ENCODE data around the gene ASB18.

The ASB18 gene

DNA sequence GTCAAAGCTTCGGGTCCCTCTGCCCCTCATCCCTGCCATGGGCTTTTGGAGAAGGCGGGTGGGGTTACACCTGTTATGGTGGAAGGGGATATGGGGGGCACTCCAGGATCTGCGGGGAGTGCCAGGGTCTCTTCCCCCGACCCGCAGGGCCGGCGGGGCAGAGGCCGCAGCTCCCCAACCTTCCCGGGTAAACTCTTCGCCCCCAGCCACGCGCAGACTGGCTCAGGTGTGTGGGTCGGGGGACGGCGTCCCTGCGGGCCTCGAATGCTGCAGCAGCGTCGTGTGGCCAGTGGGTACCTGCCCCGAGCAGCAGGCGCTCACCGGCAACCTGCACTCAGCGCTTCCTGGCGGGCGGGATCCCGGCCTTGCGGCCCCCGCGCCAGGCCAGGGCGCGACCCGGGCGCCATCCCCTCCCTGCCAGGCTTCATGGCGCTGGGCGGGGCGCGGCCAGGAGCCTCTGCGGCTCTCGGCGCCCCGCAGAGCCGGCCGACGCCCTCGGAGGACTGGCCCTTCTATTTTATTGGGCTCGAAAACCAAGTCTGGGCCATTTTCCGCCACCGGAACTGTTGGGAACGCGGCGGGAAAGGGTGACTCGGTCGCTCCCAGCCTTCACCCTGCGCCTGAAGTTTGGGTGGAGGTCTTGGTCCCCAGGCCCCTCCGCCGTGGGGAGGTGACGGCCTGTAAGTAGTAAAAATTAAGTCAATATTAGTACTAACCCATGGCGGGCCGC, 100.6 kb downstream of the ASB18 start:
- DNase-seq (ENCODE audit: low read depth): no peak
- TF ChIP-seq, protein P1, sequence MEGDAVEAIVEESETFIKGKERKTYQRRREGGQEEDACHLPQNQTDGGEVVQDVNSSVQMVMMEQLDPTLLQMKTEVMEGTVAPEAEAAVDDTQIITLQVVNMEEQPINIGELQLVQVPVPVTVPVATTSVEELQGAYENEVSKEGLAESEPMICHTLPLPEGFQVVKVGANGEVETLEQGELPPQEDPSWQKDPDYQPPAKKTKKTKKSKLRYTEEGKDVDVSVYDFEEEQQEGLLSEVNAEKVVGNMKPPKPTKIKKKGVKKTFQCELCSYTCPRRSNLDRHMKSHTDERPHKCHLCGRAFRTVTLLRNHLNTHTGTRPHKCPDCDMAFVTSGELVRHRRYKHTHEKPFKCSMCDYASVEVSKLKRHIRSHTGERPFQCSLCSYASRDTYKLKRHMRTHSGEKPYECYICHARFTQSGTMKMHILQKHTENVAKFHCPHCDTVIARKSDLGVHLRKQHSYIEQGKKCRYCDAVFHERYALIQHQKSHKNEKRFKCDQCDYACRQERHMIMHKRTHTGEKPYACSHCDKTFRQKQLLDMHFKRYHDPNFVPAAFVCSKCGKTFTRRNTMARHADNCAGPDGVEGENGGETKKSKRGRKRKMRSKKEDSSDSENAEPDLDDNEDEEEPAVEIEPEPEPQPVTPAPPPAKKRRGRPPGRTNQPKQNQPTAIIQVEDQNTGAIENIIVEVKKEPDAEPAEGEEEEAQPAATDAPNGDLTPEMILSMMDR (IDR thresholded peaks at IDR 0.05; ENCODE audit: control insufficient read depth, insufficient read depth, low read depth, low read length, missing control alignments): no peak
- peak overlapping the region; percentile 0 for H3K4me3 ChIP-seq (ENCODE audit: control insufficient read depth, low read depth, low read length)

DNA sequence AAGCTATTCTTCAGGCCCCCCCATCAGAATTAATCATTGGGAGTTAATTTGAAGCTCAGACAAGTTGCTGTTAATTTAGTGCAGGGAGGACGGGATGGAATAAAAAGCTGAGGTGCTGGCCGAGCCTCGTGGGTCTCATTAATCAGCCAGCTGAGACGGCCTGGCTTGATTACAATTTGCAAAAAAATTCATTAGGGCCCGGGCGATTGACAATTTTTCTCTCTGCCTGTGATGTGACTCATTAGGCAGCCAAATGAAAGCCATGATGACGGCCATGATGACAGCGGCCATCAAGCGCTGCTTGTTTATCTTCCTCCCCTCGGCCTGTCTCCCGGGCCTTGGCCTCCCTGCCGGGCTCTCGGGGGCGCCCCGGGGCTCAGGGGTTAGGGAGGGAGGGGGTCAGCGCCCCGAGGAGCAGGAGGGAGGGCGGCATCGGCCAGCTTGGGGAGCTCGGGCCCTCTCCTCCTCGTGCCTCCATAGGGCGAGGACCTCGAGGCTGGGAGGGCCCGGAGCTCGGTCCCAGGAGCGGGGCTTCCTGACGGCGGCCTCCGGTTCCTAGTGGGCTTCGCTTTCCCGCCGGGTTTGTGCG, 101.2 kb downstream of the ASB18 start:
- H3K4me3 ChIP-seq (ENCODE audit: control insufficient read depth, low read depth, low read length): no peak overlapping the region
- DNase-seq (ENCODE audit: low read depth): no peak
- TF ChIP-seq, protein P1 (IDR thresholded peaks at IDR 0.05; ENCODE audit: control insufficient read depth, insufficient read depth, low read depth, low read length, missing control alignments): no peak

DNA sequence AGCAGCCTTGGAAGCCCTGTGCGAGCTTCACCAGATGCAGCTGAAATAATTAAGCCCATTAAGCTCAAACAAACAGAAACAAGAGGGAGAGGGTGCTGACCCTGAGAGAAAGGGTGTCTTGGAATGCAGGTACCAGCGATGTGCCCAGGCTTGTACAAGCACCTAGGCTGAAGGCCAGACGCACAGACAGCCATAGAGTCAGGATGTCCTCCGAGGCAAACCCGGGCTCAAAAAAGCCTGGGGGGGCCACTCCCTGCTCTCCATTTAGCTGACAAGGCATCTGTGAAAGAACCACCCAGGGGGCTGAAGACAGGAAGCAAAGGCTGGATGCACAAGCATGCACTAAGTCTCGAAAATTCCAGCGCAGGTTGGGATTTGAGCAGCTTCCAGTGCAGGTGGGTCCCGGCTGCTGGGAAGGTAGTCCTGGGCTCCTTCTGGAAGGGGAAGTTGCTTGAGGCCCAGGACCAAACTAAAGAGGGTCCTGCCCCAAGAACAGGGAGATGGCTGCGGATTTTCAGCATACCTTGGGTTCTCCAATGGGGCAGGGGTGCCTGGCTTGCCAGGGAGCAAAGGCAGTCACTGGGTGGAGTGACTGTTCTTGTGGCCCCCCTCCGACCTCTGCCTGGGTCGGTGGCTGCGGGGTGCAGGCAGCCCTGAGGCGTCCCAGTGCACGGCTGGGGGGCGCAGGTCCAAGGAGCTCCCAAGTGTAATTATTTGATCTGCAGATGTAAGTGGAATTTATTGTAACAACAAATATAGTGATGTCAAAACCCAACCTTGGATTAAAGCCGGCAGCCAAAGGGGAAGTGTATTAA, 102.0 kb downstream of the ASB18 start:
- TF ChIP-seq, protein P1 (IDR thresholded peaks at IDR 0.05; ENCODE audit: control insufficient read depth, insufficient read depth, low read depth, low read length, missing control alignments): no peak
- H3K4me3 ChIP-seq (ENCODE audit: control insufficient read depth, low read depth, low read length): no peak overlapping the region
- DNase-seq (ENCODE audit: low read depth): no peak

DNA sequence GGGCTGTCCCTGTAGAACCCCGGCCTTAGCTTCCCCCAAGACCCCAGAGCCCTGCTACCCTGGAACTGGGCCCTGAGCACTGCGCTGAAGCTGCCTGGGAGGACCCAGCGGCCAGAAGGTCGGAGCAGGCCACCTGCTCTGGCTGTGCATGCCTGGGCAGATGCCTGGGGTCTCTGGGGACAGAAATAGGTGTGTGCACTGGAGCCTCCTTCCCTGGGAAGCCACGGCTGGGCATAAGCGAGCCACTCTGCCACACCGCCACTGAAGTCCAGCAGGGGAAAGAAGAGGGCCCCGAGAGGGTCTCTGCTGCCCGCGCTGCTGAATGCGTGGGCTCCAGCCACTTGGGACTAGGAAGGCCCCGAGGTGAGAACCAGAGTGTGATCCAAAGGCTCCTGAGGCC, 102.7 kb downstream of the ASB18 start:
- no peak for DNase-seq (ENCODE audit: low read depth)
- TF ChIP-seq, protein P1 (IDR thresholded peaks at IDR 0.05; ENCODE audit: control insufficient read depth, insufficient read depth, low read depth, low read length, missing control alignments): no peak
- H3K4me3 ChIP-seq (ENCODE audit: control insufficient read depth, low read depth, low read length): no peak overlapping the region

DNA sequence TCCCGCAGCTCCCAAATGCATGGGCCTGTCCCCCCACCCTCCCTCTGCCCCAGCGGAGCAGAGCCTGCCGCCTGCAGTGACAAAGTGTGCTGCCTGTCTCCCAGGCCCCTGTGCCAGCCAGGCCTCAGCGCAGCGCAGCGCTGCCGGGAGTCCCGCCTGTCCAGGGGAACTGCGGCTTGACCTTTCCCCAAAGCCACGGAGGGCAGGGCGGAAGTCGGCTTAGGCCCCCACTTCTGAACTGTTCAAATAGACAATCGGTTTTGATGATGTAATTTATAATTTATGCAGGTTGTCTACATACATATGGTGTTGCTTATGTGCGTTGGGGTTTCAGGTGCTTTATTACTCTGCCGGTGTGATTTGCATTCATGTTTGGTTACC, 103.1 kb downstream of the ASB18 start:
- no peak for DNase-seq (ENCODE audit: low read depth)
- TF ChIP-seq, protein P1 (IDR thresholded peaks at IDR 0.05; ENCODE audit: control insufficient read depth, insufficient read depth, low read depth, low read length, missing control alignments): no peak
- H3K4me3 ChIP-seq (ENCODE audit: control insufficient read depth, low read depth, low read length): no peak overlapping the region

DNA sequence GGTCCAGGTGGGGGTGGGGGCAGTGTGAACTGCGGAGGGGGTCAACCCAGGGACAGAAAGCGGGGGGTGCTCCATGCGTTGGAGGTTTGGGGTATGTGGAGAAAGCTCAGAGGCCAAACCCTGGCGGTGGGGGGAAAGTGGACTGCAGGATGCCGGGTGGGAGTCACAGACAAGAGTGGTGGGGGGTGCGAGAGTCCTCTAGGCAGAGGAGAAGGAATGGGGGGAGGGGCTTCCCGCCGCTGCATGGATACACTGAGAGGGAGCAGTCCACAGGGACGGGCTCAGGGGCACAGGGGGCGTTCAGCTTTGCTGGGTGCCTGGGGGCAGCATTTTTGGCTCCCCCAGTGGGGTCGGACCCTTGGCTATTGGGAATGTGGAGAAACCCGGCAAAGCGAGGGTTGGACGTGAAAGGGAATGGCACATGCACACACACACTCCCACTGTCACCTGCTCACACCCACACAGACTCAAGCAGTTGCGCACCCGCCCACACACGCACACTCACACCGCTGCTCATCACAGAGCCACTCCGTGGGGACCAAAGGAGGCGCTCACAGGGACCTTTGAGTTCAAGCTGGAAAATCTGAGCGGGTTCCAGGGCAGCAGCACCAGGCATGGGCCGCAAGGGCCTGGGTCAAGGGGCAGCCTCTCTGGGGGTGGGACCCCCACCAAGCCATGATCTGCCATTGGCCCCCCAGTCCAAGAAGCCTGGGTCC, 103.7 kb downstream of the ASB18 start:
- no peak overlapping the region for H3K4me3 ChIP-seq (ENCODE audit: control insufficient read depth, low read depth, low read length)
- TF ChIP-seq, protein P1 (IDR thresholded peaks at IDR 0.05; ENCODE audit: control insufficient read depth, insufficient read depth, low read depth, low read length, missing control alignments): no peak
- no peak for DNase-seq (ENCODE audit: low read depth)

Data from AG09309 (cell line).